OCI-LY3 (cell line): ENCODE results near the gene PSMC3IP.

ENCODE experiments used
- H2AFZ ChIP-seq: fragments of 200-600, 300-600 bp; shearing (Covaris generic); 2 replicates; pipeline ENCODE4 v1.6.0; 2014; ENCODE audit warnings: antibody characterized with exemption, low read depth, low read length
- H3K27ac ChIP-seq: fragments of 200-600, 300-600 bp; sonication (generic); 2 replicates; pipeline ENCODE4 v1.5.1; 2014; ENCODE audit warnings: mild to moderate bottlenecking, low read length, moderate library complexity, mixed read lengths
- H3K27me3 ChIP-seq: fragments of 200-600, 300-600 bp; sonication (generic); 2 replicates; pipeline ENCODE4 v1.6.1; 2014; ENCODE audit warnings: low read depth, low read length, mixed read lengths
- H3K36me3 ChIP-seq: fragments of 200-600, 300-600 bp; sonication (generic); replicated peaks from 2 replicates; pipeline ENCODE3; 2014; ENCODE audit warnings: low read depth, low read length, mixed read lengths
- H3K4me1 ChIP-seq: fragments of 300-600, 200-600 bp; sonication (generic); 2 replicates; pipeline ENCODE4 v1.6.1; 2014; ENCODE audit warnings: low read length, mixed read lengths
- H3K4me2 ChIP-seq: fragments of 200-600, 300-600 bp; sonication (generic); 2 replicates; pipeline ENCODE4 v1.6.1; 2014; ENCODE audit warnings: low read length, mixed read lengths
- H3K4me3 ChIP-seq: fragments of 300-600, 200-600 bp; sonication (generic); 2 replicates; pipeline ENCODE4 v1.5.1; 2014; ENCODE audit warnings: antibody characterized with exemption, mild to moderate bottlenecking, low read length, moderate library complexity
- H3K79me2 ChIP-seq: fragments of 300-600, 200-600 bp; shearing (Covaris generic); 2 replicates; pipeline ENCODE4 v1.6.1; 2014; ENCODE audit warnings: mild to moderate bottlenecking, low read length, mixed read lengths
- H3K9ac ChIP-seq: fragments of 300-600, 200-600 bp; shearing (Covaris generic); 2 replicates; pipeline ENCODE4 v1.6.0; 2014; ENCODE audit warnings: mild to moderate bottlenecking, low read length, moderate library complexity
- H3K9me3 ChIP-seq: fragments of 200-600, 300-600 bp; shearing (Covaris generic); 2 replicates; pipeline ENCODE4 v1.6.1; 2014; ENCODE audit warnings: low read length, mixed read lengths; ENCODE audit not compliant: insufficient read depth
- H4K20me1 ChIP-seq: fragments of 200-600, 300-600 bp; sonication (generic); 2 replicates; pipeline ENCODE4 v1.6.1; 2016; ENCODE audit warnings: low read length, mixed read lengths; ENCODE audit not compliant: insufficient read depth
- CTCF ChIP-seq: fragments of 200-600, 300-600 bp; sonication (generic); IDR thresholded peaks from 2 replicates; pipeline ENCODE4 v1.5.1; 2014; ENCODE audit warnings: antibody characterized with exemption, low read length, low read depth
- EZH2phosphoT487 ChIP-seq: fragments of 200-600 bp; shearing (Covaris generic); IDR thresholded peaks from 2 replicates; pipeline ENCODE4 v1.6.1; 2018; ENCODE audit warnings: antibody characterized with exemption, mixed run types, low read depth

PSMC3IP gene

GRCh38 chr17:42609182-42609813 is 31.8 kb upstream of the PSMC3IP start, which contains the start of the genes RETREG3 and TUBG1:
RETREG3 (minus strand) TSS chr17:42609374; CDS start chr17:42609324, 50 bp downstream.
TUBG1 (plus strand) TSS chr17:42609683; CDS start chr17:42609738, 55 bp downstream.
- Histone ChIP-seq H3K4me1 (peaks cover 11% of the 10 kb centered on the region), H3K9me3 (no peaks in the 10 kb centered on the region), H3K4me3 (peak within 1 kb of the TSS; percentile 88), H3K27me3 (no peaks in the 10 kb centered on the region), H3K79me2 (peaks cover 55% of the 10 kb centered on the region), H3K4me2 (peak within 1 kb of the TSS; percentile 97), H3K9ac (peak within 1 kb of the TSS; percentile 91), H3K36me3 (peaks cover 11% of the 10 kb centered on the region), H2AFZ (peak within 1 kb of the TSS; percentile 5; the same call in 1 of the 2 replicates), H3K27ac (peak within 1 kb of the TSS; percentile 55), H4K20me1 (peaks cover 12% of the 10 kb centered on the region; the same call in 1 of the 2 replicates)
- 0 out of 2 replicates have a peak, but pooled peaks have one; percentile 12 for TF ChIP-seq CTCF
- no peak for TF ChIP-seq EZH2phosphoT487

GRCh38 chr17:42608305-42609181 is 31.0 kb upstream of the PSMC3IP start:
- Histone ChIP-seq H3K36me3 (peaks cover 11% of the 10 kb centered on the region), H3K4me3 (peak overlapping the region; percentile 88), H3K27me3 (no peaks in the 10 kb centered on the region), H2AFZ (peak overlapping the region; percentile 5; the same call in 1 of the 2 replicates), H3K4me1 (peaks cover 11% of the 10 kb centered on the region), H3K79me2 (peaks cover 58% of the 10 kb centered on the region), H3K4me2 (peak overlapping the region; percentile 97), H4K20me1 (peaks cover 12% of the 10 kb centered on the region; the same call in 1 of the 2 replicates), H3K9me3 (no peaks in the 10 kb centered on the region), H3K27ac (peak overlapping the region; percentile 55), H3K9ac (peak overlapping the region; percentile 77)
- TF ChIP-seq EZH2phosphoT487 = no peak
- no peak for TF ChIP-seq CTCF

GRCh38 chr17:42607769-42608168 is 30.2 kb upstream of the PSMC3IP start:
- Histone ChIP-seq H3K9ac (peak overlapping the region; percentile 77), H3K79me2 (peaks cover 66% of the 10 kb centered on the region), H3K4me3 (peak overlapping the region; percentile 88), H3K27me3 (no peaks in the 10 kb centered on the region), H3K4me1 (peaks cover 19% of the 10 kb centered on the region), H3K9me3 (no peaks in the 10 kb centered on the region), H3K27ac (no peak overlapping the region), H3K36me3 (peaks cover 12% of the 10 kb centered on the region), H3K4me2 (peak overlapping the region; percentile 97), H2AFZ (no peak overlapping the region), H4K20me1 (peaks cover 18% of the 10 kb centered on the region; the same call in 1 of the 2 replicates)
- no peak for TF ChIP-seq EZH2phosphoT487
- no peak for TF ChIP-seq CTCF

GRCh38 chr17:42603318-42603717 is 25.8 kb upstream of the PSMC3IP start:
- Histone ChIP-seq H3K4me3 (peak overlapping the region; percentile 9), H2AFZ (no peak overlapping the region), H3K9me3 (no peaks in the 10 kb centered on the region), H3K27me3 (no peaks in the 10 kb centered on the region), H3K27ac (no peak overlapping the region), H3K79me2 (peaks cover 65% of the 10 kb centered on the region), H4K20me1 (peaks cover 19% of the 10 kb centered on the region; the same call in 1 of the 2 replicates), H3K4me1 (peaks cover 15% of the 10 kb centered on the region), H3K9ac (no peak overlapping the region), H3K36me3 (peaks cover 2% of the 10 kb centered on the region), H3K4me2 (peak overlapping the region; percentile 38)
- TF ChIP-seq CTCF = no peak
- TF ChIP-seq EZH2phosphoT487 = no peak
